NOMO-1 (cell line): Measurements from ENCODE around the gene COL23A1.

Experiments used
- DNase-seq, 2 experiments: peaks; one replicate each; lab custom pipeline; 2025; ENCODE audit not compliant: unreplicated experiment in 2 of 2; lab: John Stamatoyannopoulos, UW

Gene COL23A1

GRCh38 chr5:178350361-178351220, 239.6 kb downstream of the COL23A1 start:
- peak; percentile 44 to 66 for DNase-seq

- DNase-seq: no peak
These were observed 240.4 kb downstream of the COL23A1 start for GRCh38 chr5:178349625-178350353.

- no peak for DNase-seq
These were observed 241.1 kb downstream of the COL23A1 start for GRCh38 chr5:178349075-178349511.

- DNase-seq: no peak
These were observed 241.7 kb downstream of the COL23A1 start for GRCh38 chr5:178348356-178349074.

GRCh38 chr5:178347956-178348355, 242.2 kb downstream of the COL23A1 start:
- DNase-seq: no peak

- no peak for DNase-seq
These were observed 243.4 kb downstream of the COL23A1 start for GRCh38 chr5:178346607-178347334.

- DNase-seq: no peak
These were observed 246.9 kb downstream of the COL23A1 start for GRCh38 chr5:178343306-178343705.

- DNase-seq: no peak
These were observed 248.4 kb downstream of the COL23A1 start for GRCh38 chr5:178341851-178342140.

- no peak for DNase-seq
These were observed 248.9 kb downstream of the COL23A1 start for GRCh38 chr5:178341091-178341850.

GRCh38 chr5:178340637-178341036, 249.6 kb downstream of the COL23A1 start:
- no peak for DNase-seq

GRCh38 chr5:178340187-178340586, 250.0 kb downstream of the COL23A1 start:
- DNase-seq: peak; percentile 92 to 93

GRCh38 chr5:178339272-178339671, 250.9 kb downstream of the COL23A1 start:
- no peak for DNase-seq

GRCh38 chr5:178338750-178339144, 251.4 kb downstream of the COL23A1 start:
- DNase-seq: no peak

- no peak for DNase-seq
These were observed 252.0 kb downstream of the COL23A1 start for GRCh38 chr5:178338126-178338749.

GRCh38 chr5:178337334-178337741, 252.9 kb downstream of the COL23A1 start:
- DNase-seq: no peak

GRCh38 chr5:178336889-178337288, 253.3 kb downstream of the COL23A1 start:
- DNase-seq: no peak

GRCh38 chr5:178335302-178336030, 254.7 kb downstream of the COL23A1 start:
- DNase-seq: no peak

- DNase-seq: no peak
These were observed 255.3 kb downstream of the COL23A1 start for GRCh38 chr5:178334861-178335260.
